ENCODE data around the gene ATP6AP1.

ATP6AP1 gene

DNA sequence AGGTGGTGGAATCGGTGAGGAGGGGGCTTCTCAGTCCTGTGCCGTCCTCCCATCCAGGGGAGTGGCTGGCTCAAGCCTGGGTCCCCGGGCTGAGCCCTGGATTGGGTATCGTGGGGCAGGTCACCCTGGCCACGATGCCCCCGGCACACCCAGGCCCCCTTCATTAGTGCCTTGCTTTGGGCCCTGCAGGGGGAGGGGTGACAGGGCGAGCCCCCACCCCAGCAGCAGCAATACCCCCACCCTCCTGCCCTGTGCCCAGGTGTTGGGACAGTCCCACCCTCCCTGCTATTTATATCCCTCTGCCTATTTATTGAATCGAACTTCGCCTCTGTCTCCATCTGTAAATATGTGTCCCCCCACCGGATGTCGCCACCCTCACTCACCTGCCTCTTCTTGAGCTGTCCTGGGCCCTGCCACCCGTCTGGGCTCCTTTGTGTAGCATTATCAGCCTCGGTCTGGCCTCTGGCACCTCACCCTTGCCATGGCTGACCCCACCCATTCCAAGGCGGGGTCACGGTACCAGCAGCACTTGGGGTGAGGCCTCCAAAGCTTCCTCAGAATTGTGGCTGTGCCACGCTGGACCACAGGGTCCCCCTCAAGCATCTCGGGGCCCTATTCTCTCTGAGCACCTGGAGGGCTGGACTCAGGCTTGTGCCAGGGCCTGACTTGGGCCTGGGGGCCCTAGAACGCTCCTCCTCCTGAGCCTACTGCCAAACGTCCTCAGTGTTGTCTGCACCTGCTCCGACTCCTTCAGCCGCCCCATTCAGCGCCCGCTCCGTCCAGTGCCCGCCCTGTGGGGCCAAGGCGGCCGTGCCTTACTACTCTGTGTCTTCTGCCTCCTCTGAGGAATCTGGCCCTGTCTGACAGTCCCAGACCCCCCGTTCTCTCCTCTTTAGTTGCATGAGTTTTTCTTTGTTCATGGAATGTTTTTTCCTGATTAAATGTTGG lies 44.5 kb downstream of the ATP6AP1 start:
- no peak for DNase-seq

DNA sequence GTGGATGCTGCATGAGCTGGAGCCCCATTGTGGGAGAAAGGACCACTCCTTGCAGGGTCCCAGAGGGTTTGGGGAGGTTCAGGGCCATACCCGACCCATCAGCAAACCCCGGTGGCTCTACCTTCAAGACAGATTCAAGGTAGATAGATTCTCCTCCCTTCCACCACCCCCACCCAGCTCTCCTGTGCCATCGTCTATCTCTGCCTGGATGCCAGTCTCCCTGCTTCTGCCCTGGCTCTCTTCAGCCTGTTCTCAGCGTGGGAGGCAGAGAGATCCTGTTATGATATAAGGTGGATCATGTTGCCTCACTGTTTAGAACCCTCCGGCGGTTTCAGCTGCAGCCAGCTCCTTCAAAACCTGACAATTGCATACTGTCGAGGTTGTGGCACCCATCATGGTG lies 45.2 kb downstream of the ATP6AP1 start:
- DNase-seq, result no peak

DNA sequence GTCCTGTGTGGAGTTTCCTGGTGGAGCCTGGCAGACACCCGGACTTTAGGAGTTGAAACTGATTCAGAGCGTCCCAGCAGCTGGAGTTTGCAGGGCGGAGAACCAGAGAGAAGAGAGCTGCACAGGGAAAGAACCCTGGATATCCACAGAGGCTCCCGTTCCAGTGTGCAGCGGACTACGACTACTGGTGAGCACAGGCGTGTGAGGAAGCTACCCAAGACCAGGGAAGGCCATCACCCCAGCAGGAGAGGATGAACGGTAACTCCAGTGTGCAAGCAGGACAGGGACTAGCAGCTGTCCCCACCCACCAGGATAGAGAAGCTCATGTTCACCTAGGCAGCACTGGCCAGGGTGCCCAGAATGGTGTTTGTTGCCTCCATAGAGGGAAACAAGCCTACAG lies 48.3 kb downstream of the ATP6AP1 start:
- DNase-seq, result no peak

DNA sequence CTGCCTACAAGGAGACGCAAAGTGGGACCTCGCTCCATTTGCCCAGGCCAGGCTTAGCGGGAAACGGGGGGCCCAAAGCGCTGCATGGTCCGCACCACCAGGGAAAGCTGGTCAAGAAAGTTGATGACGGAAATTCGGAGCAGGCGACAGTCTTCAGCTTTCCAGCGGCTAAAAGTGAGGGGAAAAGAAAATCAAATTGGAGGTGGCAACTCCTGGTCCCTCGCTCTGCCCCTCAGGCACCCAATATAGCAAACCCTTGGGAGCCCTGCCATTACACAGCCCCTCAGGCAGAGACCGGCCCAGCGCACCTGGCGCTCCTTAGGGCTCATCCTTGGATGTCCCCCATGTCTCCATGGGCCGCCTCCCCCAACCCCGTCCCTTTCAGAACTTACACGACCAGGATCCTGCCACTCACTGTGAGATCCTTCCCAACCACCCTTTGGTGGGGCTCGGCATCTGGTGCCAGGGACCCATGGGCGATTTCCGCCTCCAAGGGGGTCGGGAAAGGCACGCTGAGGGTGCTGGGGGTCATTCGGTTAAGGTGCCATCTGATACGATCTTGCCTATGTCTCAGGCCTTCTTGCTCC lies 49.5 kb downstream of the ATP6AP1 start:
- DNase-seq, result no peak

DNA sequence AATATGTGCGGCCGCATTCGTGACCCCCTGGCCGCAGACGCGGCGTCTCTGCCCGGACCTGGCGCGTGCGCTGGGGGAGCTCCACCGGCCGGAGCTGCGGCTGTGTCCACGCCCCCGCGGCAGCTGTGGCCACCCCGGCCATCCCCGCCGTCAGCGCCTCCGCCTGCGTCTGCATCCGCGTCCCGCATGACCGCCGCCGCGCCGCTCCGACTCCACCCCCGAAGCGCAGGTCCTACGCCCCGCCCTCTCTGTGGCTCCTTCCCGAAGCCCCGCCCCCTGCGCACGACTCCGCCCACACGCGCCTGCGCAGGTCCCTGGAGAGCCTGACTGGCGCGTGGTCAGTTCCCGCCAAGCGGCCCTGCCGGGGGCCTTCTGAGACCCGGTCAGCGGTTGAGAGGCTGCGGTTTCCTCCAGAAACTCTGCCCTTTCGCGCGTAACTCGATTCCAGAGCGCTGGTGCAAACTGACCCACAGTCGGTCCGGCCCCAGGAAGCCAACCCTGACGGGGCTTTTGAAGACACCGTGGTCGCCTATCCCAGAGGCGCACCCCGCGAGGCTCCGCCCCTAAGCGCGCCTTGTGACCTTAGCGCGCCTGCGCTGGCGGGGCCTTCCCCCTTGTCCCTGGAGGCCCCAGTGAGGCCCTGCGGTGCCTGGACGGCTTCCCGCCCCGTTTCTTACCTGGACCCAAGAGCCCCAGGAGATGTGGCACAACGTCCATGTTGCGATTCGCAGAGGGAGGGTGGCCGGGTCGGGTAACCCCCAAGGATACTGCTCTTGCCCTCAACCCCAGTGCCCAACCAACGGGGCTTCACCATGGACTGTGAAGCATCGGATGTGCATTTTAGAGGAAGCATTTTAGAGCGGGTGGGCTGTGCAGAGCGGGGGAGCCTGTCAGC lies 50.5 kb downstream of the ATP6AP1 start, which contains the start of gene LAGE3:
TSS of gene LAGE3 (minus strand) at position 554 of the 895 bp plus-strand sequence. CDS start at position 188, 366 bp downstream.
- DNase-seq, result peak; percentile 48

DNA sequence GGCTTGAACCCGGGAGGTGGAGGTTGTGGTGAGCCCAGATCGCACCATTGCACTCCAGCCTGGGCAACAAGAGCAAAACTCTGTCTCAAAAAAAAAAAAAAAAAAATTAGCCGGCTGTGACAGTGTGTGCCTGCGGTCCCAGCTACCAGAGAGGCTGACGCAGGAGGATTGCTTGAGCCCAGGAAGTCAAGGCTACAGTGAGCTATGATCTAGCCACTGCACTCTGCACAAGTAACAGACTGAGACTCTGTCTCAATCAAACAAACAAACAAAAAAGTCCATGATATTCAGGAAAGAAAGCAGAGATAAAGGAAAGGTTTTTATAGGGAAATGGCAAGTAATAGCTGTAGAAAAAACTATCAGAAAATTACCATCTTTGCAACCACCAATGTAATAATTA lies 52.7 kb downstream of the ATP6AP1 start:
- DNase-seq, result no peak

DNA sequence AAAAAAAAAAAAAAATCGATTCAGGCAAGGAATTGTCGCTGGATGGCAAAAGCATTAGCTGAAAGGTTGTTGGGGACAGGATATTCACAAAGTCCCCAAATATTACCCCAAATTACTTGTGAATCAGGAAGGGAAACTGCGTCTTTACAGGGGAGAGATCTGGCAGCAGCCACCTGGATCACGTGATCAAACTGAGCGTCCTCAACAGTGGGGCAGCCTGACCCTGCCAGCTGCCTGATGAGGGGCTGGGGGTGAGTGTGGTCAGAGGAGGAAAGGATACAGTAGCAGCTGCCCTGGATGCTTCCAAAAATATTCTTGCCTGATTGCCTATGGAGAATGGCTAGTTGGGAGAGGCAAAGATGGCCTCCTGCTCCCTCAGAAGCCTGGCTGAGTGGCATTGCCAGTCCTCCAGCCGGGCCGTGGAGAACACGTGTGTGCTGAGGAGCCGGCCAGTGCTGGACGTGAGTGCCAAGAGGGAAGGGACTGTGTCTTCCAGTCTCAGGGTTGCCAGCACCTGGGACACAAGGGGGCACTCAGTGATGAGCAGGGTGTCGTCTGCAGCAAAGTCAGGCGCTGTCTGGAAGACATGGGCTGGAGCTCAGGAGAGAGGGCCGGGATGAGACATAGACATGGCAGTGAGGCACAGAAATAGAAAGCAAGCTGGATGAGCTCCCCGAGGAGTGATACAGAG lies 53.6 kb downstream of the ATP6AP1 start:
- no peak for DNase-seq

DNA sequence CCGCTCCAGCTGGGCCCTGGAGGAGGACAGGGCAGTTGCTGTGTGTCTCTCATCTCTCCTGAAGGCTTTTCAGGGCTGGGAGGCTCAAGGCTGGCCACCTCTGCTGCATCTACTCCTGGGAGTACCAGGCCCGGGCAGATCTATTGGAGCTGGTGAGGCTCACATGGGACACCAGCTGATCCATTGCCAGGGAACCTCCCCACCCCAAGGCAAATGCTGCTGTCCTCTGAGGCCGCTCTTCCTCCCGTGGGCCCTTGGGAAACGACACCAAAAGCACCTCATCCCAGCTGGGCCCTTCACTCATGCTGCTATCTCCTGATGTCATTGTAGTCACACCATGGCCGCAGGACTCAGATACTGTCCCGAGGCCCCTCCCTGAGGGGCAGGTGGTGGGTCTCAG lies 54.3 kb downstream of the ATP6AP1 start:
- DNase-seq, result no peak

DNA sequence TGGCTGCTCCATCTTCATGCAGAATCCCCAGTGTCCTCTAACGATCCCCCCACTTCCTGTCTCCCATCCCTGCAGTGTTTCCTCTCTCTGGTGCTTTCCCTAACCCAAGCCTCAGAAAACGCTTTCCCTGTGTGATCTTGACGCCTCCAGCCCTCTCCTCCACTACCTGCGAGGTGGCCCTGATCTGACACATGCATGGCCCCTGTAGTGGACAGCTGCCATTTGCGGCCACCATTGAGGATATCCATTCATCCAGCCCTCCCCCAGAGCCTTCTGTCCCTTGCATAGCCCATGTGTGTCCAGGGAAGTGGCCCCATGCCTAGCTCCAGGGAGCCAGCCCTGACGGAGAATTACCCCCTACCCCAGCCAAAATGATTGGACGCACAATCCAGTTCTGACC lies 54.8 kb downstream of the ATP6AP1 start:
- no peak for DNase-seq

DNA sequence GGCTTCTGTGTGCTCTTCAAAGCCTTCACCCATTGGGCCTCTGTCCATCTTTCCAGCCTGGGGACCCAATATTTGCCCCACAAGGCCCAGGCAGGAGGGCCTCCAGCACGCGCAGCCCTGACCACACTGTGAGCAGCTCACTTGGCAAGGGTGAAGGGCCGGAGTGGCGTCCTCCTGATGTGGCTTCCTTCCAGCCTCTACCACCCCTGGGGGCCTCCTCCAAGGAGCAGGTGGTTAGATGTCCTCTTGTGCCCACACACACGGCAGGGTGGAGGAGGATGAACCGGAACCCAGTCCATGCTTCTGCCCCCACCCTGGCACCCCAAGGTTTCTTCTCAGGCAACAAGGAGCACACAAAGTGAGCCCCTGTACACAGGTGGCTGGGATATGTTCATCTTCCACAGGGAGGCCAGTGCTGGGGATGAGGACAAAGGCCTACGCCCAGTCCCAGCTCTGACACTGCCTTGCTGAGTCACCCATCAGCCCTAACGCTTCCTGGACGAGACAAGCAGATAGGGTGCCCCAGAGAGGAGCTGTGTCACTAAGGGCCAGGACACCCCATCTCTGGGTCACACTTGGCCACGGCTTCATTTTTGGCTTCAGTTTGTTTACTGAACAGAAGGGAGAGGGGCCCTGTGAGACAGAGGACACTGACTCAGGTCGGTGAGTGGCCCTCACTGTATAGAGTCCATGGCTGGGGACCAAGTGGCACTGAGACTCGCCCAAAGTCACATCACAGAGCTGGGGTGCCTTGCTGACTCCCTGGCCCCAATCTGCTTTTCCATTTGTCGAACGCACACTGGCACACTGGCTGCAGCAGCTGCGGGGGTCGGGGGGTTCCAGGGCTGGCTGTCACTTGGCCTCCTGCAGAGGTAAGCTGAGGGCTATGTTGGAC lies 56.0 kb downstream of the ATP6AP1 start:
- DNase-seq, result no peak

DNA sequence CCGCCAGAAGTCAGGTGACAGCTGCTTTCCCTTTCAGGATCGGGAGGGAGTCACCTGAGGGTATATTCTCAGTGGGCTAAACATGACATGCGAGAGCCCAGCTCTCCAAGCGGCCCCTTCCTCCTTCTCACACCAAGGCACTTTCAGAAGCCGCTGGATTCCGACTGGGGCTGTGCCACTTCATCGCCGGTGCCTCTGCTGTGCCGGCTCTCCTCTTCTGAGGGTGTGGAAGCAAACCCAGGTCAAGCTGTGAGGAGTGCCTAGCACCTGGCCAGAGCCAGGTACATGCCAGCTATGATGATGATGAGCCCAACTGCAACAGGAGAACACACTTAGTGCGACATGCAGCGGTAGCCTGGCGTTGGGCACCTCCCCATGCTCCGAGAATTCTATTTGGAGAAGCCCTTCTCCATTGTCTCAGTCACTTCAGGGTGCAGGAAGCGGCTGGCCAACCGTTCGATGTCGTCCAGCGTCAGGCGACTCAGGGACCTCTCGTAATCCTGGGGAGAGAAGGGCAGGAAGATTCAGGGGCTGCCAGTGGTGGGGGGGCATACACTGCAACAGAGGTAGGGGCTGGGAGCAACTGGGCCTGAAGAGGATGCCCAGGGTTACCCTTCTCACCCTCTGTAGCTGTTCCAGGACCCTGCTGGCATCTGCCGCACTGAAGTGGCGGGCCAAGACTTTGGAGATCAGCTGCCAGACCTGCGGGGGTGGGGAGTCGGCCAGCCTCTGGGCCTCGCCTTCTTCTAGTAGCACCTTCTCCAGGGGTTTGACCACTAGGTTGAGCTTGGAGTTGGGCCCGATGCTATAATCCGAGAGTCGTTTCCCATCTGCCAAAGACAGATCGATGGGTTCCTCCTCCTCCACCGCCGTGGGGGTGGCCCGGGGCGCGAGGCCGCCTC lies 56.9 kb downstream of the ATP6AP1 start:
- DNase-seq, result no peak

DNA sequence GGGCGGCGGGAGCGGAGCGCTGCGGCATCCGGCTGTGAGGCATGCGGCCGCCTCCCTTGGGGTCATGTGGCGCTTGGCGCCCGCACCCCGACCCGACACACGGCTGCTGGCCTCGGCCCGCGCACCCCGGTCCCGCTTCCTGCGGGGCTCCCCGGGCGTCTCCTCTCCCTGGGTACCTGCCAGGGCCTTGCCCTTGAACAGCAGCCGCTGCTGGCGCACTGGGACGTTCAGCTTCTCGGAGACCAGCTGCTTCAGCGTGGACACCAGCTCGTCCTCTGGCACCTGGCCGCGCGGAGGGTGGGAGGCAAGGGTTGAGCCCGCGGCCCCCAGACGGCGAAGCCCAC lies 57.5 kb downstream of the ATP6AP1 start:
- no peak for DNase-seq

Measured in NCI-H446 treated with DMSO at 0.1 percent for 48 hours (cell line).